ENCODE results near the gene PNPO. TPM values are rescaled to one million over a fixed set of nuclear protein-coding genes. Genes with fewer than 3 reads are reported as not detected.

PNPO gene
- total RNA-seq, 1 donor from 2014 or later, result 9.1 TPM

DNA sequence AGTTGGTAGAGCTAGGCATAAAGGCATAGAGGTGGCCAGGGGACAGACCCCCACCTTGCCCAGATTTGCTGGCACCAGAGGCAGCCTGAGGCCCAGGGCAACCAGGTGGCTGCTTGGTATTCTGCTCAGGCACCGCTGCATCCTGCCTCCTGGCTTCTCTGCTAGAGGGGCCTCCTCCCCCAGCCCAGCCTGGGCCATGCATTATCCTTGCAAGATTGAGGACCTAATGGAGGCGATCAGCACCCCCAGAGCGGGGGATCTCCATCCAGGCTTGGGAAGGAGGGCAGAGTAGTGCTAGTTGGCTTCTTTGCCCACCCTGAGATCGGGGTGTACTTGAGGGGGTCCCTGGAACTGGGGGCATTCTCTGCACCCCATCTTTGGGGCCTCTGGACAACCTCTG, 53.4 kb downstream of the PNPO start:
- peaks cover 7% of the 10 kb centered on the region for H3K27me3 Mint-ChIP-seq (ENCODE audit: insufficient read depth, low read depth)
- no peak overlapping the region for H3K4me3 ChIP-seq
- H2AFZ ChIP-seq (replicated peaks), result no peak overlapping the region
- peak overlapping the region; percentile 88 for H3K27ac ChIP-seq
- TF ChIP-seq, protein P1, sequence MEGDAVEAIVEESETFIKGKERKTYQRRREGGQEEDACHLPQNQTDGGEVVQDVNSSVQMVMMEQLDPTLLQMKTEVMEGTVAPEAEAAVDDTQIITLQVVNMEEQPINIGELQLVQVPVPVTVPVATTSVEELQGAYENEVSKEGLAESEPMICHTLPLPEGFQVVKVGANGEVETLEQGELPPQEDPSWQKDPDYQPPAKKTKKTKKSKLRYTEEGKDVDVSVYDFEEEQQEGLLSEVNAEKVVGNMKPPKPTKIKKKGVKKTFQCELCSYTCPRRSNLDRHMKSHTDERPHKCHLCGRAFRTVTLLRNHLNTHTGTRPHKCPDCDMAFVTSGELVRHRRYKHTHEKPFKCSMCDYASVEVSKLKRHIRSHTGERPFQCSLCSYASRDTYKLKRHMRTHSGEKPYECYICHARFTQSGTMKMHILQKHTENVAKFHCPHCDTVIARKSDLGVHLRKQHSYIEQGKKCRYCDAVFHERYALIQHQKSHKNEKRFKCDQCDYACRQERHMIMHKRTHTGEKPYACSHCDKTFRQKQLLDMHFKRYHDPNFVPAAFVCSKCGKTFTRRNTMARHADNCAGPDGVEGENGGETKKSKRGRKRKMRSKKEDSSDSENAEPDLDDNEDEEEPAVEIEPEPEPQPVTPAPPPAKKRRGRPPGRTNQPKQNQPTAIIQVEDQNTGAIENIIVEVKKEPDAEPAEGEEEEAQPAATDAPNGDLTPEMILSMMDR (IDR thresholded peaks at IDR 0.05), result no peak
- no peak for TF ChIP-seq EZH2 (IDR thresholded peaks at IDR 0.05)
- TF ChIP-seq EZH2phosphoT487 (IDR thresholded peaks at IDR 0.05), result no peak
- peaks cover 81% of the 10 kb centered on the region for H3K4me1 ChIP-seq
- no peaks in the 10 kb centered on the region for H3K9me3 ChIP-seq (ENCODE audit: low read depth)
- H3K79me2 ChIP-seq (ENCODE audit: low read depth), result no peaks in the 10 kb centered on the region
- no peaks in the 10 kb centered on the region for H3K9me3 Mint-ChIP-seq
- H3F3A ChIP-seq (ENCODE audit: low read depth), result peaks cover 72% of the 10 kb centered on the region
- no peaks in the 10 kb centered on the region for H3K36me3 ChIP-seq
- no peaks in the 10 kb centered on the region for H4K20me1 ChIP-seq (ENCODE audit: low read depth)
- H3K4me2 ChIP-seq, result peak overlapping the region; percentile 63
- peaks cover 78% of the 10 kb centered on the region for H3K4me1 Mint-ChIP-seq
- H3K9ac ChIP-seq, result no peak overlapping the region
- no peaks in the 10 kb centered on the region for H3K27me3 ChIP-seq
- peak overlapping the region; percentile 58 for H3K4me3 Mint-ChIP-seq
- H3K27ac Mint-ChIP-seq, result peak overlapping the region; percentile 99
- H3K36me3 Mint-ChIP-seq, result no peaks in the 10 kb centered on the region
- DNase-seq (ENCODE audit: low spot score), result peak; percentile 45

DNA sequence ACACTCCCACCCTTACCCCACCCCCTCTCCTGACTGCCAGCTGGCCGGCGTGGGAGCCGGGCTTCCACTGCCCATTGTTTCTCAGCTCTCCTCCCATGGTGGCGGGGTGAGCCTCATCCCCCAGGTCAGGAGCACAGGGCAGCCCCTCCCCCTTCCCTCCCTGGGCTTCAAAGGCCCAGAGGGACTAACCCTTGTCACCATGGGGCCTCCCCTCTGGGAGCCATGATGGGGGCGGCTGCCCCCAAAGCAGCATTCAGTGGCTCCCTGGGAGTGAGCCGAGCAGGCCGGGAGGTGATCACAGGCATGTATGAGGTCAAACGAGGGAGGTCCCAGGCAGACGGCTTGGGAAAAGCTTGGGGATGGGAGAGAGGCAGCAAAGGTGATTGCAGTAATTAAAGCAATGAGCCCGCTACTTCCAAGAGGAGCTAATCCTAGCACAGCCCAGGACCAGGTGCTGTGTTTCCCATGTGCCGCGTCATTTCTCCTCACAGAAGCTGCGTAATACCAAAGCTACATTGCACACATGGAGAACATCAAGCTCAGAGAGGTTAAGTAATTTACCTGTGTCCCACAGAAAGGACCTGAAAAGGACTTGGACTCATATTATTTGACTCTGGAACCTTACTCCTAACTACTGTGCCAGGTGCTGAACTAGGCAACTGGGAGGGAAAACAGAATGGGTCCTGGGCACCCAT, 54.0 kb downstream of the PNPO start:
- peak overlapping the region; percentile 88 for H3K27ac ChIP-seq
- H4K20me1 ChIP-seq (ENCODE audit: low read depth), result no peaks in the 10 kb centered on the region
- Mint-ChIP-seq H3K27me3 (ENCODE audit: insufficient read depth, low read depth) (peaks cover 7% of the 10 kb centered on the region), H3K27ac (peak overlapping the region; percentile 99), H3K9me3 (no peaks in the 10 kb centered on the region), H3K36me3 (no peaks in the 10 kb centered on the region), H3K4me1 (peaks cover 79% of the 10 kb centered on the region), H3K4me3 (peak overlapping the region; percentile 66)
- H3K27me3 ChIP-seq, result no peaks in the 10 kb centered on the region
- H2AFZ ChIP-seq (replicated peaks), result no peak overlapping the region
- H3K4me2 ChIP-seq, result peak overlapping the region; percentile 63
- H3K9ac ChIP-seq, result no peak overlapping the region
- no peaks in the 10 kb centered on the region for H3K36me3 ChIP-seq
- H3K4me1 ChIP-seq, result peaks cover 80% of the 10 kb centered on the region
- TF ChIP-seq, protein P1 (IDR thresholded peaks at IDR 0.05), result no peak
- no peak for TF ChIP-seq EZH2 (IDR thresholded peaks at IDR 0.05)
- no peak overlapping the region for H3K4me3 ChIP-seq
- no peaks in the 10 kb centered on the region for H3K79me2 ChIP-seq (ENCODE audit: low read depth)
- peaks cover 70% of the 10 kb centered on the region for H3F3A ChIP-seq (ENCODE audit: low read depth)
- DNase-seq (ENCODE audit: low spot score), result peak; percentile 86
- no peaks in the 10 kb centered on the region for H3K9me3 ChIP-seq (ENCODE audit: low read depth)

DNA sequence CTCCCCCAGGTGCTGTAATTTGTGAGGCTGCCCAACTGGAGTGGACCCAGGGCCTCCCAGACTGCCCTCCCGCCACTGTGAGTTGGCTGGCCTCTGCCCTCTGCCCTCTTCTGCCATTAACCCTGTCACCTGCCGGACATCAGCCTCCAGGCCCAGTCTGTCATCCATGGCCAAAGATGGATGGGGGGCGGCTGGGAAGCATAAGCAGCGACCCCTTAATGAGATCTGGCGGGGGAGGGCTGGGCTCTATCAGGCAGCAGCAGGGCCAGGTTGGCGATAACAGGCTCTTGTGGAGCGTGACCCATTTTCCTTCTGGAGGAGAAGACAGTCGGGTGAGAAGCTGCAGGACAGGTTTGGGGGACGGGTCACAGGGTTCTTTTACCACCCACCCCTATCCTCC, 54.8 kb downstream of the PNPO start:
- DNase-seq (ENCODE audit: low spot score), result no peak
- Histone ChIP-seq H3K4me1 (peaks cover 72% of the 10 kb centered on the region), H3K27me3 (no peaks in the 10 kb centered on the region), H3F3A (ENCODE audit: low read depth) (peaks cover 64% of the 10 kb centered on the region), H3K9ac (no peak overlapping the region), H3K79me2 (ENCODE audit: low read depth) (no peaks in the 10 kb centered on the region), H4K20me1 (ENCODE audit: low read depth) (no peaks in the 10 kb centered on the region), H2AFZ (replicated peaks) (no peak overlapping the region), H3K9me3 (ENCODE audit: low read depth) (no peaks in the 10 kb centered on the region), H3K4me2 (peak overlapping the region; percentile 63), H3K36me3 (no peaks in the 10 kb centered on the region), H3K27ac (peak overlapping the region; percentile 88), H3K4me3 (no peak overlapping the region)
- Mint-ChIP-seq H3K27me3 (ENCODE audit: insufficient read depth, low read depth) (peaks cover 6% of the 10 kb centered on the region), H3K4me3 (peak overlapping the region; percentile 66), H3K36me3 (no peaks in the 10 kb centered on the region), H3K9me3 (no peaks in the 10 kb centered on the region), H3K4me1 (peaks cover 73% of the 10 kb centered on the region), H3K27ac (peak overlapping the region; percentile 99)
- no peak for TF ChIP-seq EZH2 (IDR thresholded peaks at IDR 0.05)
- TF ChIP-seq, protein P1 (IDR thresholded peaks at IDR 0.05), result no peak
